NK-92 (cell line): Measurements from ENCODE around the gene RCSD1.
"Not testable (repeated sequence)": the region's sequence is repeated elsewhere in the genome, so short reads cannot be mapped to it uniquely, and the experiment has no call there.

ENCODE experiments used
- DNase-seq: peaks from one replicate; lab custom pipeline; 2025; ENCODE audit not compliant: unreplicated experiment; lab: John Stamatoyannopoulos, UW

Gene RCSD1

GRCh38 chr1:167629681-167630567 lies at the start of gene RCSD1:
Gene RCSD1 (plus strand): TSS chr1:167630232. CDS start chr1:167630424, 192 bp downstream.
- no peak for DNase-seq

- no peak for DNase-seq
Observed at GRCh38 chr1:167582064-167582463, 48.0 kb upstream of the RCSD1 start.

GRCh38 chr1:167582722-167583121 lies 47.3 kb upstream of the RCSD1 start:
- no peak for DNase-seq

GRCh38 chr1:167584581-167584980 lies 45.5 kb upstream of the RCSD1 start:
- no peak for DNase-seq

- DNase-seq: no peak
Observed at GRCh38 chr1:167587342-167587741, 42.7 kb upstream of the RCSD1 start.

- no peak for DNase-seq
Observed at GRCh38 chr1:167587872-167588271, 42.2 kb upstream of the RCSD1 start.

GRCh38 chr1:167588361-167588760 lies 41.7 kb upstream of the RCSD1 start:
- DNase-seq: no peak

GRCh38 chr1:167592475-167592874 lies 37.6 kb upstream of the RCSD1 start:
- DNase-seq: no peak

GRCh38 chr1:167593860-167594259 lies 36.2 kb upstream of the RCSD1 start:
- no peak for DNase-seq

GRCh38 chr1:167594822-167595221 lies 35.2 kb upstream of the RCSD1 start:
- no peak for DNase-seq

GRCh38 chr1:167599957-167600581 lies 30.0 kb upstream of the RCSD1 start:
- DNase-seq: no peak

GRCh38 chr1:167601442-167602383 lies 28.3 kb upstream of the RCSD1 start:
- no peak for DNase-seq

- no peak for DNase-seq
Observed at GRCh38 chr1:167602840-167603239, 27.2 kb upstream of the RCSD1 start.

GRCh38 chr1:167605576-167605975 lies 24.5 kb upstream of the RCSD1 start:
- DNase-seq: no peak

GRCh38 chr1:167611983-167612382 lies 18.0 kb upstream of the RCSD1 start:
- no peak for DNase-seq

GRCh38 chr1:167612587-167613385 lies 17.2 kb upstream of the RCSD1 start:
- DNase-seq: no peak

GRCh38 chr1:167613984-167614383 lies 16.0 kb upstream of the RCSD1 start:
- DNase-seq: not testable (repeated sequence)

- DNase-seq: no peak
Observed at GRCh38 chr1:167614851-167615250, 15.2 kb upstream of the RCSD1 start.

- no peak for DNase-seq
Observed at GRCh38 chr1:167616521-167616920, 13.5 kb upstream of the RCSD1 start.
